ENCODE results near the gene CEP192.

The CEP192 gene

DNA sequence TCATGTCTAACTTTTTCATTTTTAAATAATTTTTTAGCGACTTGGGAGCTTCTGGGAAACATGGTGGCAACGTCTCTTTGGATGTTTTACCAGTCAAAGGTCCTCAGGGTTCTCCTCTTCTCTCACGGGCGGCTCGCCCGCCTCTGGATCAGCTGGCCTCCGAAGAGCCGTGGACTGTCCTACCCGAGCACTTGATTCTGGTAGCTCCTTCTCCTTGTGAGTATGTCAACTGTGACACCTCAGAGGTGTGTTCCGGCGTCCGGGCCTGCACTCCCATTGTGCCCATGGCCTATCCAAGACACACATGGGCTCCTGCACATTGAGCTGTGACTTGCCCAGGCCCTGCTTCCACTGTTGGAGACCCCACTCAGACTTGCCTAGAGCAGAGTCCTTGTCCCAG is 104.3 kb downstream of the CEP192 start:
- no peak for TF ChIP-seq TAF1 (IDR thresholded peaks at IDR 0.05; ENCODE audit: low read depth)
- TF ChIP-seq, protein P1, sequence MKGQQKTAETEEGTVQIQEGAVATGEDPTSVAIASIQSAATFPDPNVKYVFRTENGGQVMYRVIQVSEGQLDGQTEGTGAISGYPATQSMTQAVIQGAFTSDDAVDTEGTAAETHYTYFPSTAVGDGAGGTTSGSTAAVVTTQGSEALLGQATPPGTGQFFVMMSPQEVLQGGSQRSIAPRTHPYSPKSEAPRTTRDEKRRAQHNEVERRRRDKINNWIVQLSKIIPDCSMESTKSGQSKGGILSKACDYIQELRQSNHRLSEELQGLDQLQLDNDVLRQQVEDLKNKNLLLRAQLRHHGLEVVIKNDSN (IDR thresholded peaks at IDR 0.05) = no peak

DNA sequence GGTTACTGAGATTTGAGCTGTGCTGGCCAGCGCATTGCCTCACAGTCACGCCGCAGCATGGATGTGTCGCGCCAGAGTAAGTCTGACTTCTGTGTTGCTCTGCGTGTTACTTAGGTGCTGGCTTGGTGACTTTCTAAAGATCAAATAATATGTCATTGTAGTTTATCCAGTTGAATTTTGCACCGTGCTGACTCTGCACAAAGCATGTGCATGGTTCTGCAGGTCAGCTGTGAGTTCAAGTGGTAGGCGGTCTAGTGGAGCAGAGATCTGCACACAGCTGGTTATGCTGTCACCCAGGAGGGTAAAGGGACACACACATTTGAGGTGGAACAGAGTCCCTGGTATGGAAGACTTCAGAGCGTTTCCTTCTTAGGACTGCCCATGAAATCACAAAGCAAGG is 105.1 kb downstream of the CEP192 start:
- TF ChIP-seq RAD21 (IDR thresholded peaks at IDR 0.05; ENCODE audit: low read depth) = no peak
- no peak for TF ChIP-seq ZBTB7A (IDR thresholded peaks at IDR 0.05; ENCODE audit: low read depth)
- TF ChIP-seq TCF12 (IDR thresholded peaks at IDR 0.05; ENCODE audit: low read depth) = no peak
- TF ChIP-seq EP300 (IDR thresholded peaks at IDR 0.05; ENCODE audit: borderline replicate concordance) = no peak
- TF ChIP-seq TEAD4 (IDR thresholded peaks at IDR 0.05) = no peak
- no peak for TF ChIP-seq CREB1 (IDR thresholded peaks at IDR 0.05; ENCODE audit: low read depth)
- TF ChIP-seq, protein P1 (IDR thresholded peaks at IDR 0.05) = no peak
- TF ChIP-seq, protein P2, sequence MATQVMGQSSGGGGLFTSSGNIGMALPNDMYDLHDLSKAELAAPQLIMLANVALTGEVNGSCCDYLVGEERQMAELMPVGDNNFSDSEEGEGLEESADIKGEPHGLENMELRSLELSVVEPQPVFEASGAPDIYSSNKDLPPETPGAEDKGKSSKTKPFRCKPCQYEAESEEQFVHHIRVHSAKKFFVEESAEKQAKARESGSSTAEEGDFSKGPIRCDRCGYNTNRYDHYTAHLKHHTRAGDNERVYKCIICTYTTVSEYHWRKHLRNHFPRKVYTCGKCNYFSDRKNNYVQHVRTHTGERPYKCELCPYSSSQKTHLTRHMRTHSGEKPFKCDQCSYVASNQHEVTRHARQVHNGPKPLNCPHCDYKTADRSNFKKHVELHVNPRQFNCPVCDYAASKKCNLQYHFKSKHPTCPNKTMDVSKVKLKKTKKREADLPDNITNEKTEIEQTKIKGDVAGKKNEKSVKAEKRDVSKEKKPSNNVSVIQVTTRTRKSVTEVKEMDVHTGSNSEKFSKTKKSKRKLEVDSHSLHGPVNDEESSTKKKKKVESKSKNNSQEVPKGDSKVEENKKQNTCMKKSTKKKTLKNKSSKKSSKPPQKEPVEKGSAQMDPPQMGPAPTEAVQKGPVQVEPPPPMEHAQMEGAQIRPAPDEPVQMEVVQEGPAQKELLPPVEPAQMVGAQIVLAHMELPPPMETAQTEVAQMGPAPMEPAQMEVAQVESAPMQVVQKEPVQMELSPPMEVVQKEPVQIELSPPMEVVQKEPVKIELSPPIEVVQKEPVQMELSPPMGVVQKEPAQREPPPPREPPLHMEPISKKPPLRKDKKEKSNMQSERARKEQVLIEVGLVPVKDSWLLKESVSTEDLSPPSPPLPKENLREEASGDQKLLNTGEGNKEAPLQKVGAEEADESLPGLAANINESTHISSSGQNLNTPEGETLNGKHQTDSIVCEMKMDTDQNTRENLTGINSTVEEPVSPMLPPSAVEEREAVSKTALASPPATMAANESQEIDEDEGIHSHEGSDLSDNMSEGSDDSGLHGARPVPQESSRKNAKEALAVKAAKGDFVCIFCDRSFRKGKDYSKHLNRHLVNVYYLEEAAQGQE (IDR thresholded peaks at IDR 0.05; ENCODE audit: low read depth) = no peak
- no peak for TF ChIP-seq TAF1 (IDR thresholded peaks at IDR 0.05; ENCODE audit: low read depth)
- TF ChIP-seq, protein P3, sequence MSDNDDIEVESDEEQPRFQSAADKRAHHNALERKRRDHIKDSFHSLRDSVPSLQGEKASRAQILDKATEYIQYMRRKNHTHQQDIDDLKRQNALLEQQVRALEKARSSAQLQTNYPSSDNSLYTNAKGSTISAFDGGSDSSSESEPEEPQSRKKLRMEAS (IDR thresholded peaks at IDR 0.05) = no peak
- TF ChIP-seq CEBPB (IDR thresholded peaks at IDR 0.05) = no peak
- no peak for TF ChIP-seq NFIC (IDR thresholded peaks at IDR 0.05)
- no peak for TF ChIP-seq YY1 (IDR thresholded peaks at IDR 0.05; ENCODE audit: low read depth)
- no peak for TF ChIP-seq FOXM1 (IDR thresholded peaks at IDR 0.05; ENCODE audit: borderline replicate concordance, low read depth)
- no peak for TF ChIP-seq EGR1 (IDR thresholded peaks at IDR 0.05)

DNA sequence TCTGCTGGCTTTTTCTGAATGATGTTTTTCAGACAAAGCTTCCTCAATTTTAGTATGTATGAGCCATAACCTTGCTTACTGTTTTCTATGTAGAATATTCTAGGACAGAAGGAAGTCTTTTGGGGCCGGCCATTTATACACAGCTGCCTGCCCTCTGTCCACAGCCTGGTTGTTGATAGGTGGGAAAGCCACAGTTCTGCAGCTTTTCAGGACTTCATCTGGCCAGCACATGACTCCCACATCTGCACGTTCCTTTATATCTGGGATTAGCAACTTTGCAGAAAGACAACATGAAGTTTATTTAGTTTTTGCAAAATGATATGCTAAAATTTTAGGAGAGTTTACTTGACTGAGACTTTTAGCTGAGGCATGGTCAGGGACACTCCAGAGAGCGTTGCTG is 105.6 kb downstream of the CEP192 start:
- TF ChIP-seq, protein P2 (IDR thresholded peaks at IDR 0.05; ENCODE audit: low read depth) = no peak
- TF ChIP-seq EGR1 (IDR thresholded peaks at IDR 0.05) (no peak), ZBTB7A (IDR thresholded peaks at IDR 0.05; ENCODE audit: low read depth) (no peak)

DNA sequence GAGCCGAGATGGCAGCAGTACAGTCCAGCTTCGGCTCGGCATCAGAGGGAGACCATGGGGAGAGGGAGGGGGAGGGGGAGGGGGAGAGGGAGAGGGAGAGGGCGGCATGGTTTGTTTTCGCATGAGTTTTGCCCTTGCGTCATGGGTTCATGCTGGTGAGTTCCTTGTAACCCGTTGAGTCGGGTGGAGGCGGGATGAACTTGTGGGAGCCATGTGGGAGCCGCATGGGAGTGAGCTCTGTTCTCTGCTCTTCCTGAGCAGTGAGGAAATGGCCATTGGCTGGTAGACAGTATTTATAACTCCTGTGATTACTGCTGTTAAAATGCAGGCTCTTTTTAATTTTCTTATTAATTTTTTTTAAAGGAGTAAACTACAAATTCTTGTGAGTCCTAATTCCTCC is 108.0 kb downstream of the CEP192 start:
- TF ChIP-seq, protein P2 (IDR thresholded peaks at IDR 0.05; ENCODE audit: low read depth) = no peak
- TF ChIP-seq TEAD4 (IDR thresholded peaks at IDR 0.05) = no peak
- no peak for TF ChIP-seq FOXM1 (IDR thresholded peaks at IDR 0.05; ENCODE audit: borderline replicate concordance, low read depth)
- TF ChIP-seq CEBPB (IDR thresholded peaks at IDR 0.05) = no peak
- TF ChIP-seq EGR1 (IDR thresholded peaks at IDR 0.05) = no peak
- TF ChIP-seq TAF1 (IDR thresholded peaks at IDR 0.05; ENCODE audit: low read depth) = no peak
- no peak for TF ChIP-seq YY1 (IDR thresholded peaks at IDR 0.05; ENCODE audit: low read depth)
- TF ChIP-seq ZBTB7A (IDR thresholded peaks at IDR 0.05; ENCODE audit: low read depth) = no peak
- TF ChIP-seq, protein P3 (IDR thresholded peaks at IDR 0.05) = no peak
- TF ChIP-seq EP300 (IDR thresholded peaks at IDR 0.05; ENCODE audit: borderline replicate concordance) = no peak

DNA sequence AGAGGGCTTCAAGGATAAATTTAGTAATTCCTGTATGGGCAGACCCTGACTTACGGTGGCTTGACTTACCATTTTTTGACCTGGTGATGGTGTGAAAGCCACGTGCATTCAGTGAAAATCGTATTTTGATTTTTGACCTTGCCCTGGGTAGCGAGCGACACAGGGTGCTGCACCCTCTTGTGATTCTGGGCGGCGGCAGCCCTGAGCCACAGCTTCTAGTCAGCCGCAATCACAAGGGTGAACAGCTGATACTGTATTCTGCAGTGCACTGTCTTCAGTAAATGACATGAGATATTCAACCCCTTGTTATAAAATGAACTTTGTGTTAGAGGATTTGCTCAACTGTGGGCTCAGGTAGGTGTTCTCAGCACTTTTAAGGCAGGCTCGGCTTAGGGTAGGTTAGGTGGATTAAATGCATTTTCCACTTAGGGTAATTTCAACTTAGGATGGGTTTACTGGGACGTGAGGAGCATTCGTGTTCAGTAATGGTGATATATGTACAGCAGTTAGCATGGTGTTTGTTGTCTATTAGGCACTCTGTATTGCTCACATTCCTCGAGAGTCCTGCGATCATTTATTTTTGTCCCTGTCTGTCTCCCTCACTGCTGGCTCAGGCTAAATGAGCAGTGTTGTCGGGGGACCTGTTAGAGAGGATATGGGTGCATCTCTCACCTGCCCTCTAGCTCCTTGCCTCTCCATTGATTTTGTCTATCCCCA is 109.9 kb downstream of the CEP192 start:
- TF ChIP-seq FOXM1 (IDR thresholded peaks at IDR 0.05; ENCODE audit: borderline replicate concordance, low read depth) (no peak), TAF1 (IDR thresholded peaks at IDR 0.05; ENCODE audit: low read depth) (no peak), RAD21 (IDR thresholded peaks at IDR 0.05; ENCODE audit: low read depth) (no peak), CEBPB (IDR thresholded peaks at IDR 0.05) (no peak), EP300 (IDR thresholded peaks at IDR 0.05; ENCODE audit: borderline replicate concordance) (no peak)
